ENCODE measurements around the gene GPA33.

The GPA33 gene

GRCh38 chr1:167064621-167065020, 25.6 kb downstream of the GPA33 start:
- Histone ChIP-seq H3K4me3 (ENCODE audit: low read depth, low read length) (no peak overlapping the region), H3K9ac (ENCODE audit: low read depth, low read length) (no peak overlapping the region), H3K9me3 (ENCODE audit: control insufficient read depth, insufficient read depth, low read length) (no peaks in the 10 kb centered on the region), H3K36me3 (ENCODE audit: control insufficient read depth, insufficient read depth, low read length) (no peaks in the 10 kb centered on the region), H3K27me3 (ENCODE audit: control insufficient read depth, insufficient read depth, low read length) (no peaks in the 10 kb centered on the region), H3K4me1 (ENCODE audit: control insufficient read depth, insufficient read depth, low read length) (peaks cover 1% of the 10 kb centered on the region)

DNA sequence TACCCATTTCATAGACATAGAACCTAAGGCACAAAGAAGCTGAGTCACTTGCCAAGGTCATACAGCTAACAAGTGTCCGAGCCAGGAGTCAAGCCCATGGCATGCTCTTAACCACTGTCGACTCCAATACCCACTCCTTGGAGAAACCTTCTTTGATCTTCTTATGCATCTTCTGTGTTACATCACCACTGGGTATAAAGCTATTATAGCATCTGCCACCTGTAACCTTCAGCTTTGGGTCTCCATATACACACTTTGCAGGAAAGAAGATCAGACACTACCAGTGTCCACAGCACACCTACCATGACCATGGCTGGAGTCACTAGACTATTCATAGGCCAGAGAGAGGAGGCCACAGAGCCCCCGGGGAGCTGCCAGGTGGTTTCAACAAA, 29.1 kb downstream of the GPA33 start:
- Histone ChIP-seq H3K4me1 (ENCODE audit: control insufficient read depth, insufficient read depth, low read length) (peaks cover 11% of the 10 kb centered on the region), H3K9me3 (ENCODE audit: control insufficient read depth, insufficient read depth, low read length) (no peaks in the 10 kb centered on the region)

DNA sequence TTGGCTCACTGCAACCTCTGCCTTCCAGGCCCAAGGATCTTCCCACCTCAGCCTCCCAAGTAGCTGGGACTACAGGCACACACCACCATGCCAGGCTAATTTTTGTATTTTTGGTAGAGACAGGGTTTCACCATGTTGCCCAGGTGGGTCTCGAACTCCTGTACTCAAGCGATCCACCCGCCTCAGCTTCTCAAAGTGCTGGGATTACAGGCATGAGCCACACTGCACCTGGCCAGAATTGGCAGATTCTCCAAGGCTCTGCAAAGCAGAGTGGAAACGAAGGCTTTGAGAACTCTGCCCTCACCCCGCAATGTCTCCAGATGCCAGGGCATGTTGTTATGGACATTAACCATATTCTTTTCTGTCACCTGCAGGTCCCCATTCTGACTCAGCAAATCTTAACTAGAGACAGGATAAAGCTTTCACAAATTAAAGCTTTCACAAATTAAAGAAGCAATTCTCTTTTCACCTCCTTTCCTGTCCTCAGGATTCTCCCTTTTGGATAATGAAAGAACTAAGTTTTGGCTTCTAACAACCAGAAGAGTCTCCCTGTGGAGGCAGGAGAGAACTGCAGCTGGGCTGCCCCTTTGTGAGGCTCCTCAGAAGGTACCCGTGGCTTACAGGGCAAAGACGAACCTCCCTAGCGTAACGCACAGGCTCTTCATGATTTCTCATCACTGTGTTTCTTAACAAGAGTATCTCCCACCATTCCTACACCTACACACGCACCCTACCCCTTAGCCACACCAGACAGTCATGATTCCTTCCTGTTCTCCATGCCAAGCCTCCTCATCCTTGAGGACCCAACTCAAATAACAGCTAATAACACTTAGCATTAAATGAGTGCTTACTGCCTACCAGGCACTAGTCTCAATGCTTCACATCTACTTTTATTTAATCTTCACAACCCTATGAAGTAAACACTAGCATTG, 29.8 kb downstream of the GPA33 start:
- H3K36me3 ChIP-seq (ENCODE audit: control insufficient read depth, insufficient read depth, low read length), result no peaks in the 10 kb centered on the region
- H3K9ac ChIP-seq (ENCODE audit: low read depth, low read length), result no peak overlapping the region
- no peaks in the 10 kb centered on the region for H3K27me3 ChIP-seq (ENCODE audit: control insufficient read depth, insufficient read depth, low read length)
- H3K4me3 ChIP-seq (ENCODE audit: low read depth, low read length), result no peak overlapping the region
- no peaks in the 10 kb centered on the region for H3K9me3 ChIP-seq (ENCODE audit: control insufficient read depth, insufficient read depth, low read length)
- H3K4me1 ChIP-seq (ENCODE audit: control insufficient read depth, insufficient read depth, low read length), result peaks cover 11% of the 10 kb centered on the region

More for the DNA sequence above, 29.1 kb downstream of the GPA33 start:
- Histone ChIP-seq H3K36me3 (ENCODE audit: control insufficient read depth, insufficient read depth, low read length) (no peaks in the 10 kb centered on the region), H3K27me3 (ENCODE audit: control insufficient read depth, insufficient read depth, low read length) (no peaks in the 10 kb centered on the region), H3K4me3 (ENCODE audit: low read depth, low read length) (no peak overlapping the region), H3K9ac (ENCODE audit: low read depth, low read length) (no peak overlapping the region)

DNA sequence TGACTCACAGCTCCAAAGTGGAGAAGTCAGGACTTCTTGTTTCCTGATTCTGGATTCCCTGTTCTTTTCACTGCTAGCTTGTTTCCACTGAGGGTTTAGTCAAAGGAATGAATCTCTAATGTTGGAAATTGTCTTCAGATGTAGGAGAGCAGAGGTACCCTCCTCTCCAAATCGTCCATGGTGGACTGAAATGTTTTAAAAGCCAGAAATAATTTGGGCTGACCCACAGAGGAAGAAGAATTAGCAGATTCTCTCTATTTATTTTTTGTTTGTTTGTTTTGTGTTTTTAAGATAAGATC, 30.4 kb downstream of the GPA33 start:
- Histone ChIP-seq H3K4me3 (ENCODE audit: low read depth, low read length) (peak overlapping the region; percentile 45), H3K36me3 (ENCODE audit: control insufficient read depth, insufficient read depth, low read length) (no peaks in the 10 kb centered on the region), H3K9me3 (ENCODE audit: control insufficient read depth, insufficient read depth, low read length) (no peaks in the 10 kb centered on the region), H3K27me3 (ENCODE audit: control insufficient read depth, insufficient read depth, low read length) (no peaks in the 10 kb centered on the region), H3K9ac (ENCODE audit: low read depth, low read length) (no peak overlapping the region), H3K4me1 (ENCODE audit: control insufficient read depth, insufficient read depth, low read length) (peaks cover 11% of the 10 kb centered on the region)

DNA sequence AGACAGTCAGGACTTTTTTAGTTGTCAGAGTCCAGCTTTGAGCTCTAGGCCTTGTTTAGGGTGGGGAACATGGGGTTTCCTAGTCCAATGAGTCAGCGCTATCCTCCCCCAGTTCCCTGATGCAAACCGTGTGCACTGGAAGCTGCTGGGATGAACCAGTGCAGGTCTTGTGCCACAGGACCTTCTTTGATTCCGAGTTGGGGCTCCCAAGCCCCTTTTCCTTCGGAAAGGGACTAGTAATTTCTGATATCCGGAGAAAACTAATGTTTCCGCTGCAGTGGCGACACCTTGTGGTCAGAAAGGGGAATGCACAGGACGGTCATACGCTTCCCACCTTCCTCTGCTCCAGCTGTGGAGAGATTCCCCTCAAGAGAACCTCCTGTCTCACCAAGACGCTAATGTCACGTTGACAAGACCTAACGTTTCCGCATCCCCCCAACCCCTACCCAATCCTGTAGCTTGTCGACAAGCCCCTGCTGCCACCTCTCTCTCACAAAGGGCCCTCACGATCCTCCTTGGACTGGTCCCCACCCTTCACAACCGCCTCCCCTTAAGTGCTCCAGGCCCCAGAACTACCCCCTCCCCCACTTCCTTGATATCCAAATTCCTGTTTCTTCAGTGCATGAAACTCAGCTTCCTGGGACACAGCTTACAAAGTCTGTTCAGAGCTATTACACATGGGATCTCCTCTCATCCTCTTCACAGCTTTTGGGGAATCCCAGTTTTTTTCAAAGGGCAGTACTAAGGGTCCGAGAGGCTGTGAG, 30.9 kb downstream of the GPA33 start:
- H3K4me3 ChIP-seq (ENCODE audit: low read depth, low read length), result peak overlapping the region; percentile 45
- H3K27me3 ChIP-seq (ENCODE audit: control insufficient read depth, insufficient read depth, low read length), result no peaks in the 10 kb centered on the region
- H3K36me3 ChIP-seq (ENCODE audit: control insufficient read depth, insufficient read depth, low read length), result no peaks in the 10 kb centered on the region
- H3K9me3 ChIP-seq (ENCODE audit: control insufficient read depth, insufficient read depth, low read length), result no peaks in the 10 kb centered on the region
- H3K9ac ChIP-seq (ENCODE audit: low read depth, low read length), result no peak overlapping the region
- peaks cover 11% of the 10 kb centered on the region for H3K4me1 ChIP-seq (ENCODE audit: control insufficient read depth, insufficient read depth, low read length)

DNA sequence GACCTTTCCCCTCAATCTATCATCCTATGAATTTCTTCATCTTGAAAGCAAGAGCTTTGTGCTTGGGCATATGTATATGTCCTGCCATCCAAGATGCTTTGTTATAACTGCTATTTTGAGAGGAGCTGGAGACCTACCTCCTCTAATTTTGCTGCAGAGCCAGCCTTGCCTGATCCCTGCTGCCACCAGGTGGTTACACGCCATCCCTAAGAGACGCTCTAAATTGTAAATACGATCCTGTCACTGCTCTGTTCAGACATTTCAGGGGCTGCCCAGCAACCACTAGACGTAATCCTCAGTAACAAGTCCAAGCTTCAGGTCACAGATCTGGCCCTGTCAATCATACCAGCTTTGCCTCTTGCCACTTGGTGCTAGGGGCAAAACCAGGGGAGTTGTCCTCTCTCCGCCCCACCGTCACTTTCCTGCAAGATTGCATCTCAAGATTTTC, 32.9 kb downstream of the GPA33 start:
- no peak overlapping the region for H3K9ac ChIP-seq (ENCODE audit: low read depth, low read length)
- H3K4me3 ChIP-seq (ENCODE audit: low read depth, low read length), result no peak overlapping the region
- H3K27me3 ChIP-seq (ENCODE audit: control insufficient read depth, insufficient read depth, low read length), result no peaks in the 10 kb centered on the region
- H3K9me3 ChIP-seq (ENCODE audit: control insufficient read depth, insufficient read depth, low read length), result no peaks in the 10 kb centered on the region
- peaks cover 11% of the 10 kb centered on the region for H3K4me1 ChIP-seq (ENCODE audit: control insufficient read depth, insufficient read depth, low read length)
- no peaks in the 10 kb centered on the region for H3K36me3 ChIP-seq (ENCODE audit: control insufficient read depth, insufficient read depth, low read length)

DNA sequence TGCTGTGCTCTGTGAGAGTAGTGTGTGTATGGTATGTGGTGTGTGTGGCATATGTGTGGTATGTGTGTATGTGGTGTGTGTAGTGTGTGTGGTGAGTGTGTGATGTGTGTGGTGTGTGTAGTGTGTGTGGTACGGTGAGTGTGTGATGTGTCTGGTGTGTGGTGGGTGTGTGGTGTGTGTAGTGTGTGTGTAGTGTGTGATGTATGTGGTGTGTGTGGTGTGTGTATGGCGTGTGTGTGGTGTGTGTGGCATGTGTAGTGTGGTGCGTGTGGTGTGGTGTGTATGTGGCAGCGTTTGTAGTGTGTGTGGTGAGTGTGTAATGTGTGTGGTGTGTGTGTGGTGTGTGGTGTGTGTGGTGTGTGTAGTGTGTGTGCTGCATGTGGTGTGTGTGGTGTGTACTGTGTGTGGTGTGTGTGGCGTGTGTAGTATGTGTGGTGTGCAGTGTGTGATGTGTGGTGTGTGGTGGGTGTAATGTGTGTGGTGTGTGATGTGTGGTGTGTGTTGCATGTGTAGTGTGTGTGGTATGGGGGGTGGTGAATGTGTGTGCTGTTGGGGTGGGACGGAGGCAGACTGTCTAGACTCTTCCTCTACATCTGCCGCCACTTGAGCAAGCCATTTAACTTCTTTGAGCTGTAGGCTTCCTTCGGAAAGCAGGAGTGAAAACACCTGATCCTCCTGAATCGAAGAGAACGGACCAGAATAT, 33.5 kb downstream of the GPA33 start:
- Histone ChIP-seq H3K27me3 (ENCODE audit: control insufficient read depth, insufficient read depth, low read length) (no peaks in the 10 kb centered on the region), H3K4me1 (ENCODE audit: control insufficient read depth, insufficient read depth, low read length) (peaks cover 11% of the 10 kb centered on the region), H3K36me3 (ENCODE audit: control insufficient read depth, insufficient read depth, low read length) (no peaks in the 10 kb centered on the region), H3K9me3 (ENCODE audit: control insufficient read depth, insufficient read depth, low read length) (no peaks in the 10 kb centered on the region), H3K4me3 (ENCODE audit: low read depth, low read length) (no peak overlapping the region), H3K9ac (ENCODE audit: low read depth, low read length) (no peak overlapping the region)

GRCh38 chr1:167054946-167055630, 35.1 kb downstream of the GPA33 start:
- Histone ChIP-seq H3K9me3 (ENCODE audit: control insufficient read depth, insufficient read depth, low read length) (no peaks in the 10 kb centered on the region), H3K4me3 (ENCODE audit: low read depth, low read length) (no peak overlapping the region), H3K27me3 (ENCODE audit: control insufficient read depth, insufficient read depth, low read length) (no peaks in the 10 kb centered on the region), H3K4me1 (ENCODE audit: control insufficient read depth, insufficient read depth, low read length) (peaks cover 11% of the 10 kb centered on the region), H3K9ac (ENCODE audit: low read depth, low read length) (no peak overlapping the region), H3K36me3 (ENCODE audit: control insufficient read depth, insufficient read depth, low read length) (no peaks in the 10 kb centered on the region)

GRCh38 chr1:167054531-167054930, 35.6 kb downstream of the GPA33 start:
- Histone ChIP-seq H3K36me3 (ENCODE audit: control insufficient read depth, insufficient read depth, low read length) (no peaks in the 10 kb centered on the region), H3K4me3 (ENCODE audit: low read depth, low read length) (no peak overlapping the region), H3K9me3 (ENCODE audit: control insufficient read depth, insufficient read depth, low read length) (no peaks in the 10 kb centered on the region), H3K9ac (ENCODE audit: low read depth, low read length) (no peak overlapping the region), H3K27me3 (ENCODE audit: control insufficient read depth, insufficient read depth, low read length) (no peaks in the 10 kb centered on the region), H3K4me1 (ENCODE audit: control insufficient read depth, insufficient read depth, low read length) (peaks cover 9% of the 10 kb centered on the region)

DNA sequence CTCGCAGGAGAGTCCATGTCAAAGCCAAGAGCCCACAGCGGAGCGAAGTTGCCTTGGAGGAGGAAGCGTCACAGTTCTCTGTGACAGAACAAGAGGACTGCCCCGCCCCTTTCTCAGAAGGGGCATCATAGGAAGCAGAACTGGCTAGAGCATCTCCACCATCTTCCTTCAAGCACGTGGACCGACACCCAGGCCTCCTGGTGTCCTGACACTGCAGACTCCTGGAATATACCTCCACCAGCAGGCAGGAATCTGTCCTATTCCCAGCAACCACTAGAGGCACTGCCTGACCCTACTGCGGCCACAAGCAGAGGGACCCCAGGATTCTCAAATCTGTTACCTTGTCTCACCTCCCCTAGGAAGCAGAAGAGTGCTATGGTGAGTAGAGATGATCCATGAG, 37.8 kb downstream of the GPA33 start:
- Histone ChIP-seq H3K9ac (ENCODE audit: low read depth, low read length) (no peak overlapping the region), H3K4me1 (ENCODE audit: control insufficient read depth, insufficient read depth, low read length) (peaks cover 3% of the 10 kb centered on the region), H3K4me3 (ENCODE audit: low read depth, low read length) (no peak overlapping the region), H3K36me3 (ENCODE audit: control insufficient read depth, insufficient read depth, low read length) (no peaks in the 10 kb centered on the region), H3K9me3 (ENCODE audit: control insufficient read depth, insufficient read depth, low read length) (no peaks in the 10 kb centered on the region), H3K27me3 (ENCODE audit: control insufficient read depth, insufficient read depth, low read length) (no peaks in the 10 kb centered on the region)

DNA sequence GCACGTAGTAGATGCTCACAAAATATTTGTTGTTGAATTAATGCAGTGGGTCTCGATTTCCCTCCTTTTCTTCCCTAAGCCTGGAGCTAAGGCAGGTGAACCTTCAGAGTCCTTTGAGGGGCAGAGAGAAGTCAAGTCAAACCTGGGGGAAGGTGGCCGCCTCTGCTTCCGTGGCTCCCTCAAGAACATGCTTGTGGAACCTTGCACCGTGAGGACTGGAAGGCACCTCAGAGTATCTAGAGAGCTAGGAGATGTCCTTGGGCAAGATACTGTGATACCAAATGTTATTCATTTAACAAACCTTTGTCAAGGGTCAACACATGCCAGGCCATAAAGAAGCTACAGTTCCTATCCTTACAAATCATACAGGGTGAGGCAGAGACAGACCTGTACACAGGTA, 38.3 kb downstream of the GPA33 start:
- peaks cover under 1% of the 10 kb centered on the region for H3K4me1 ChIP-seq (ENCODE audit: control insufficient read depth, insufficient read depth, low read length)
- no peaks in the 10 kb centered on the region for H3K9me3 ChIP-seq (ENCODE audit: control insufficient read depth, insufficient read depth, low read length)
- no peak overlapping the region for H3K9ac ChIP-seq (ENCODE audit: low read depth, low read length)
- H3K4me3 ChIP-seq (ENCODE audit: low read depth, low read length), result no peak overlapping the region
- no peaks in the 10 kb centered on the region for H3K27me3 ChIP-seq (ENCODE audit: control insufficient read depth, insufficient read depth, low read length)
- H3K36me3 ChIP-seq (ENCODE audit: control insufficient read depth, insufficient read depth, low read length), result no peaks in the 10 kb centered on the region

Data from iPS-15b (cell line).